ENCODE measurements around the gene CLCN7.
"Not testable (repeated sequence)": the region's sequence is repeated elsewhere in the genome, so short reads cannot be mapped to it uniquely, and the experiment has no call there.

The CLCN7 gene

GRCh38 chr16:1470481-1471251 lies 4.2 kb downstream of the CLCN7 start:
- no peak overlapping the region for H4K8ac ChIP-seq (ENCODE audit: low read depth, low read length)
- no peak overlapping the region for H3K56ac ChIP-seq (ENCODE audit: low read length)
- H4K5ac ChIP-seq (ENCODE audit: low read length): no peak overlapping the region
- H3K4me3 ChIP-seq (ENCODE audit: low read length): no peak overlapping the region
- H3K18ac ChIP-seq (ENCODE audit: low read length): no peak overlapping the region
- DNase-seq: no peak
- H3K79me1 ChIP-seq (ENCODE audit: low read length): peaks cover 14% of the 10 kb centered on the region
- H3K4ac ChIP-seq (ENCODE audit: low read depth, low read length): no peak overlapping the region
- H3K79me2 ChIP-seq (ENCODE audit: control insufficient read depth, insufficient read depth, low read length): peaks cover 9% of the 10 kb centered on the region
- H3K4me2 ChIP-seq (ENCODE audit: low read length): no peak overlapping the region
- H2BK5ac ChIP-seq (ENCODE audit: low read length): no peak overlapping the region
- no peak overlapping the region for H2BK15ac ChIP-seq (replicated peaks; ENCODE audit: low read depth)
- no peak overlapping the region for H3K27ac ChIP-seq (ENCODE audit: low read depth, low read length)
- no peak overlapping the region for H2BK120ac ChIP-seq (ENCODE audit: low read depth, low read length)
- H3K27me3 ChIP-seq (ENCODE audit: insufficient read depth, low read length, poor library complexity): no peaks in the 10 kb centered on the region
- H2AK5ac ChIP-seq (ENCODE audit: low read length): no peak overlapping the region
- H3K36me3 ChIP-seq (ENCODE audit: control insufficient read depth, insufficient read depth, low read length): no peaks in the 10 kb centered on the region
- peaks cover 3% of the 10 kb centered on the region for H3K4me1 ChIP-seq (ENCODE audit: control insufficient read depth, low read depth, low read length)
- H3K23ac ChIP-seq (ENCODE audit: low read length): no peak overlapping the region
- no peak overlapping the region for H3K9ac ChIP-seq (ENCODE audit: low read length)
- WGBS (ENCODE audit: extremely low coverage, insufficient coverage, low lambda C conversion rate): no CpG with 5 or more reads among the region's 14 CpGs

GRCh38 chr16:1469693-1470201 lies 5.1 kb downstream of the CLCN7 start:
- Histone ChIP-seq H3K56ac (ENCODE audit: low read length) (no peak overlapping the region), H3K18ac (ENCODE audit: low read length) (no peak overlapping the region), H3K9ac (ENCODE audit: low read length) (no peak overlapping the region), H2AK5ac (ENCODE audit: low read length) (no peak overlapping the region), H3K4me3 (ENCODE audit: low read length) (no peak overlapping the region), H3K79me2 (ENCODE audit: control insufficient read depth, insufficient read depth, low read length) (peaks cover 9% of the 10 kb centered on the region), H2BK120ac (ENCODE audit: low read depth, low read length) (no peak overlapping the region), H3K4ac (ENCODE audit: low read depth, low read length) (no peak overlapping the region), H2BK15ac (replicated peaks; ENCODE audit: low read depth) (no peak overlapping the region), H3K27me3 (ENCODE audit: insufficient read depth, low read length, poor library complexity) (no peaks in the 10 kb centered on the region), H3K79me1 (ENCODE audit: low read length) (peaks cover 14% of the 10 kb centered on the region), H3K36me3 (ENCODE audit: control insufficient read depth, insufficient read depth, low read length) (no peaks in the 10 kb centered on the region), H3K4me1 (ENCODE audit: control insufficient read depth, low read depth, low read length) (peaks cover 3% of the 10 kb centered on the region), H4K8ac (ENCODE audit: low read depth, low read length) (no peak overlapping the region), H2BK5ac (ENCODE audit: low read length) (no peak overlapping the region), H4K5ac (ENCODE audit: low read length) (no peak overlapping the region), H3K4me2 (ENCODE audit: low read length) (no peak overlapping the region), H3K27ac (ENCODE audit: low read depth, low read length) (no peak overlapping the region), H3K23ac (ENCODE audit: low read length) (no peak overlapping the region)
- DNase-seq: no peak
- no CpG with 5 or more reads among the region's 20 CpGs for WGBS (ENCODE audit: extremely low coverage, insufficient coverage, low lambda C conversion rate)

GRCh38 chr16:1469141-1469540 lies 5.7 kb downstream of the CLCN7 start:
- not testable (repeated sequence) for H4K8ac ChIP-seq (ENCODE audit: low read depth, low read length); H2BK5ac ChIP-seq (ENCODE audit: low read length); H3K36me3 ChIP-seq (ENCODE audit: control insufficient read depth, insufficient read depth, low read length); H3K4me3 ChIP-seq (ENCODE audit: low read length); H3K4me1 ChIP-seq (ENCODE audit: control insufficient read depth, low read depth, low read length); H4K5ac ChIP-seq (ENCODE audit: low read length); H3K79me2 ChIP-seq (ENCODE audit: control insufficient read depth, insufficient read depth, low read length); H3K4me2 ChIP-seq (ENCODE audit: low read length); H2BK15ac ChIP-seq (replicated peaks; ENCODE audit: low read depth); H3K23ac ChIP-seq (ENCODE audit: low read length); H2BK120ac ChIP-seq (ENCODE audit: low read depth, low read length); H2AK5ac ChIP-seq (ENCODE audit: low read length); H3K4ac ChIP-seq (ENCODE audit: low read depth, low read length); H3K56ac ChIP-seq (ENCODE audit: low read length); H3K9ac ChIP-seq (ENCODE audit: low read length); H3K27ac ChIP-seq (ENCODE audit: low read depth, low read length); DNase-seq; H3K27me3 ChIP-seq (ENCODE audit: insufficient read depth, low read length, poor library complexity); H3K18ac ChIP-seq (ENCODE audit: low read length)
- whole genome bisulfite sequencing (ENCODE audit: extremely low coverage, insufficient coverage, low lambda C conversion rate): no CpG with 5 or more reads among the region's 5 CpGs
- H3K79me1 ChIP-seq (ENCODE audit: low read length): peaks cover 13% of the 10 kb centered on the region

GRCh38 chr16:1468426-1468810 lies 6.4 kb downstream of the CLCN7 start:
- Histone ChIP-seq H3K27ac (ENCODE audit: low read depth, low read length) (no peak overlapping the region), H3K79me1 (ENCODE audit: low read length) (peaks cover 11% of the 10 kb centered on the region), H3K4ac (ENCODE audit: low read depth, low read length) (no peak overlapping the region), H2AK5ac (ENCODE audit: low read length) (no peak overlapping the region), H3K4me3 (ENCODE audit: low read length) (no peak overlapping the region), H3K27me3 (ENCODE audit: insufficient read depth, low read length, poor library complexity) (no peaks in the 10 kb centered on the region), H3K23ac (ENCODE audit: low read length) (no peak overlapping the region), H4K8ac (ENCODE audit: low read depth, low read length) (no peak overlapping the region), H3K56ac (ENCODE audit: low read length) (no peak overlapping the region), H3K9ac (ENCODE audit: low read length) (no peak overlapping the region), H3K4me2 (ENCODE audit: low read length) (no peak overlapping the region), H2BK5ac (ENCODE audit: low read length) (no peak overlapping the region), H4K5ac (ENCODE audit: low read length) (no peak overlapping the region), H2BK15ac (replicated peaks; ENCODE audit: low read depth) (no peak overlapping the region), H3K18ac (ENCODE audit: low read length) (no peak overlapping the region), H3K4me1 (ENCODE audit: control insufficient read depth, low read depth, low read length) (no peaks in the 10 kb centered on the region), H2BK120ac (ENCODE audit: low read depth, low read length) (no peak overlapping the region), H3K36me3 (ENCODE audit: control insufficient read depth, insufficient read depth, low read length) (no peaks in the 10 kb centered on the region), H3K79me2 (ENCODE audit: control insufficient read depth, insufficient read depth, low read length) (peaks cover 7% of the 10 kb centered on the region)
- no CpG with 5 or more reads among the region's 22 CpGs for WGBS (ENCODE audit: extremely low coverage, insufficient coverage, low lambda C conversion rate)
- DNase-seq: no peak

GRCh38 chr16:1466968-1467521 lies 7.8 kb downstream of the CLCN7 start:
- peaks cover 7% of the 10 kb centered on the region for H3K79me2 ChIP-seq (ENCODE audit: control insufficient read depth, insufficient read depth, low read length)
- no peak overlapping the region for H3K4ac ChIP-seq (ENCODE audit: low read depth, low read length)
- peaks cover 9% of the 10 kb centered on the region for H3K79me1 ChIP-seq (ENCODE audit: low read length)
- no peak overlapping the region for H3K27ac ChIP-seq (ENCODE audit: low read depth, low read length)
- no peak overlapping the region for H2BK120ac ChIP-seq (ENCODE audit: low read depth, low read length)
- no peak for DNase-seq
- H2BK5ac ChIP-seq (ENCODE audit: low read length): no peak overlapping the region
- no peak overlapping the region for H3K56ac ChIP-seq (ENCODE audit: low read length)
- no peak overlapping the region for H3K18ac ChIP-seq (ENCODE audit: low read length)
- no CpG with 5 or more reads among the region's 14 CpGs for WGBS (ENCODE audit: extremely low coverage, insufficient coverage, low lambda C conversion rate)
- H3K27me3 ChIP-seq (ENCODE audit: insufficient read depth, low read length, poor library complexity): no peaks in the 10 kb centered on the region
- no peaks in the 10 kb centered on the region for H3K36me3 ChIP-seq (ENCODE audit: control insufficient read depth, insufficient read depth, low read length)
- no peak overlapping the region for H3K23ac ChIP-seq (ENCODE audit: low read length)
- H3K4me2 ChIP-seq (ENCODE audit: low read length): no peak overlapping the region
- H3K4me1 ChIP-seq (ENCODE audit: control insufficient read depth, low read depth, low read length): no peaks in the 10 kb centered on the region
- no peak overlapping the region for H4K5ac ChIP-seq (ENCODE audit: low read length)
- no peak overlapping the region for H4K8ac ChIP-seq (ENCODE audit: low read depth, low read length)
- H2AK5ac ChIP-seq (ENCODE audit: low read length): no peak overlapping the region
- H3K4me3 ChIP-seq (ENCODE audit: low read length): no peak overlapping the region
- no peak overlapping the region for H2BK15ac ChIP-seq (replicated peaks; ENCODE audit: low read depth)
- H3K9ac ChIP-seq (ENCODE audit: low read length): no peak overlapping the region
